Placental pericyte (primary cell): ENCODE data around the gene ZDHHC3. TPM values are rescaled to one million over a fixed set of nuclear protein-coding genes. Genes with fewer than 3 reads are reported as not detected.

Experiments
- total RNA-seq: library from RNA; depleted of rRNA; stranded (reverse); fragments of >200 nt; gene quantifications from 2 replicates; pipeline ENCODE4 v1.2.3, GENCODE V29; 2012

The ZDHHC3 gene
- 68.9 and 72.4 TPM in 2 replicates for total RNA-seq

DNA sequence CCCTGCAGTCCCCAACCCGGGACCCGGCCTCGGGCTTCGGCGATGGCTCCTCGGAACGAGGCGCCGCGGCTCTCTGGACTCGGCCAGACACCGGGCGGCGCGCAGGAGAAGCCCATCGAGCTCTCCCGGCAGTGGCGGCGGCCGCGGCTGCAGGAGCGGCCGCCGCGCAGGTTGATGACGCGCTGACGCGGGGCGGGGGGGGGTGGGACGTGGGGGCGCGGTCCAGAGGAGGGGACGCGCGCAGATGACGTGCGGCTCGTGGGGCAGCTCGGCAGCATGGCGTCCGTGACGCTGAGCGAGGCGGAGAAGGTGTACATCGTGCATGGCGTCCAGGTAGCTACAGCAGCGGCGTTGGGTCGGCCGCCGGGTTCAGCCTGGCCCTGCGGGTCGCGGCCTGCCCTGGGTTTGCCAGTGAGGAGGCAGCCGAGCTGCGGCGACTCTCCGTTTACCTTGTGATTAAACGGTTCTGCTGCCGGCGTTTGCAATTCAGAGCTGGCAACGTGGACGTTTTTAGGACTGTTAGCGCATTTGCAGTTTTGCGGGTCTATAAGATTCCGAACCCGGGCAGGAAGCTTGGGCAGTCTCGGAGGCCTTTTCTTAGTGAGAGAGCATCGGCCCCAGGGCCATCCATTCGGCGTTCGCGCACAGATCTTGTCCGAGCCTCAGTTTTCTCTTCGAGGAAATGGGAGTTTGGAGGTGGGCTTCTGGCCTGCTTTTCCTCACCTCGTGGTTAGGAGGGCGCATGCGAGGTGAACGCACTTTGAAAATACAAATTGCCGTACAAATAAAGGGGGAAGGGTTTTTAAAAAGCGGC, at the start of gene ZDHHC3, which contains the start of gene EXOSC7:
Gene ZDHHC3, minus strand, starts transcription at position 173 of the 814 bp plus-strand sequence. CDS start 16,738 bp downstream, outside the sequence.
Gene EXOSC7, plus strand, starts transcription at position 243 of the 814 bp plus-strand sequence. Its CDS starts 34 bp downstream, at position 277.

Other genes starting within 250 kb of the ZDHHC3 start
- 4.3 and 4.6 TPM in 2 replicates for gene ZNF501, start 246.5 kb downstream of the ZDHHC3 start, total RNA-seq
- gene KIAA1143, start 214.6 kb downstream of the ZDHHC3 start, total RNA-seq = 13.6 and 19.6 TPM in 2 replicates
- gene KIF15, start 214.4 kb downstream of the ZDHHC3 start, total RNA-seq = 0.66 and 14.7 TPM in 2 replicates
- gene TMEM42, start 114.3 kb downstream of the ZDHHC3 start, total RNA-seq = 7.6 and 10.5 TPM in 2 replicates
- gene TGM4, start 101.6 kb downstream of the ZDHHC3 start, total RNA-seq = not detected in 2 replicates
- gene EXOSC7, start 70 bp upstream of the ZDHHC3 start, total RNA-seq = 34.1 and 55.6 TPM in 2 replicates
- not detected in 2 replicates for gene CLEC3B, start 50.1 kb upstream of the ZDHHC3 start, total RNA-seq
- 88.0 and 183 TPM in 2 replicates for gene CDCP1, start 170.2 kb upstream of the ZDHHC3 start, total RNA-seq